Sigmoid colon (tissue), 4 donors: ENCODE results near the gene TPO.

Experiments used
- CTCF ChIP-seq, 4 experiments: fragments of 450-650 bp in 3 of 4; fragments of 200-600 bp in 1 of 4; IDR thresholded peaks; one replicate each; pipeline ENCODE4 v1.5.1; 2016 to 2019; ENCODE audit warnings: antibody characterized with exemption in 4 of 4, mild to moderate bottlenecking in 3 of 4, moderate library complexity in 2 of 4
- POLR2A ChIP-seq, 2 donors: fragments of 450-650 bp; IDR thresholded peaks; one replicate each; pipeline ENCODE4 v1.6.1; 2016; ENCODE audit warnings: antibody characterized with exemption in 2 of 2, mild to moderate bottlenecking in 2 of 2, moderate library complexity in 2 of 2
- POLR2AphosphoS5 ChIP-seq, 4 donors: sonication (generic); formaldehyde crosslinking; IDR thresholded peaks; one replicate each; pipeline ENCODE4 v1.6.1; 2017; ENCODE audit warnings: antibody characterized with exemption in 4 of 4

- TF ChIP-seq CTCF (IDR thresholded peaks at IDR 0.05) (no peak), POLR2A (IDR thresholded peaks at IDR 0.05) (no peak), POLR2AphosphoS5 (IDR thresholded peaks at IDR 0.05) (no peak)
Measured at GRCh38 chr2:1488181-1488671, 75.0 kb downstream of the TPO start.
